DMS53 treated with DMSO at 0.1 percent for 48 hours (cell line): Measurements from ENCODE around the gene LRRC26.
A peak's percentile ranks its signal among the peaks of the same experiment; 100 is the strongest.

ENCODE experiments used
- DNase-seq: peaks from one replicate; lab custom pipeline; 2025; ENCODE audit not compliant: unreplicated experiment; lab: John Stamatoyannopoulos, UW

LRRC26 gene

GRCh38 chr9:137168904-137169856 is 671 bp downstream of the LRRC26 start:
- DNase-seq, result peak; percentile 83

- DNase-seq, result peak; percentile 55
Measured at GRCh38 chr9:137168573-137168903, 1.3 kb downstream of the LRRC26 start.

GRCh38 chr9:137167747-137168572 is 1.9 kb downstream of the LRRC26 start:
- DNase-seq, result peak; percentile 67

- no peak for DNase-seq
Measured at GRCh38 chr9:137167277-137167746, 2.5 kb downstream of the LRRC26 start.

GRCh38 chr9:137166380-137167229 is 3.2 kb downstream of the LRRC26 start:
- DNase-seq, result no peak

- DNase-seq, result no peak
Measured at GRCh38 chr9:137165250-137165836, 4.5 kb downstream of the LRRC26 start.

- DNase-seq, result no peak
Measured at GRCh38 chr9:137164370-137165249, 5.2 kb downstream of the LRRC26 start.

- DNase-seq, result no peak
Measured at GRCh38 chr9:137163805-137164204, 6.0 kb downstream of the LRRC26 start.

GRCh38 chr9:137163365-137163715 is 6.5 kb downstream of the LRRC26 start:
- DNase-seq, result no peak

- peak; percentile 70 for DNase-seq
Measured at GRCh38 chr9:137162505-137163364, 7.1 kb downstream of the LRRC26 start.

GRCh38 chr9:137161558-137162486 is 8.0 kb downstream of the LRRC26 start:
- peak; percentile 66 for DNase-seq

GRCh38 chr9:137160716-137161557 is 8.9 kb downstream of the LRRC26 start:
- peak; percentile 73 for DNase-seq

GRCh38 chr9:137160054-137160425 is 9.8 kb downstream of the LRRC26 start:
- DNase-seq, result no peak

GRCh38 chr9:137159105-137160053 is 10.5 kb downstream of the LRRC26 start:
- DNase-seq, result no peak

GRCh38 chr9:137158625-137159024 is 11.2 kb downstream of the LRRC26 start:
- DNase-seq, result peak; percentile 24
